ENCODE results near the gene RSBN1L.

- TF ChIP-seq, protein P1, sequence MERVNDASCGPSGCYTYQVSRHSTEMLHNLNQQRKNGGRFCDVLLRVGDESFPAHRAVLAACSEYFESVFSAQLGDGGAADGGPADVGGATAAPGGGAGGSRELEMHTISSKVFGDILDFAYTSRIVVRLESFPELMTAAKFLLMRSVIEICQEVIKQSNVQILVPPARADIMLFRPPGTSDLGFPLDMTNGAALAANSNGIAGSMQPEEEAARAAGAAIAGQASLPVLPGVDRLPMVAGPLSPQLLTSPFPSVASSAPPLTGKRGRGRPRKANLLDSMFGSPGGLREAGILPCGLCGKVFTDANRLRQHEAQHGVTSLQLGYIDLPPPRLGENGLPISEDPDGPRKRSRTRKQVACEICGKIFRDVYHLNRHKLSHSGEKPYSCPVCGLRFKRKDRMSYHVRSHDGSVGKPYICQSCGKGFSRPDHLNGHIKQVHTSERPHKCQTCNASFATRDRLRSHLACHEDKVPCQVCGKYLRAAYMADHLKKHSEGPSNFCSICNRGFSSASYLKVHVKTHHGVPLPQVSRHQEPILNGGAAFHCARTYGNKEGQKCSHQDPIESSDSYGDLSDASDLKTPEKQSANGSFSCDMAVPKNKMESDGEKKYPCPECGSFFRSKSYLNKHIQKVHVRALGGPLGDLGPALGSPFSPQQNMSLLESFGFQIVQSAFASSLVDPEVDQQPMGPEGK (CRISPR knock-in tag; IDR thresholded peaks at IDR 0.05; ENCODE audit: borderline replicate concordance), result no peak
- TF ChIP-seq ZFP3 (CRISPR knock-in tag; IDR thresholded peaks at IDR 0.05), result no peak
- TF ChIP-seq ZC3H10 (CRISPR knock-in tag; IDR thresholded peaks at IDR 0.05), result no peak
- TF ChIP-seq RARB (CRISPR knock-in tag; IDR thresholded peaks at IDR 0.05), result no peak
- TF ChIP-seq TOX (CRISPR knock-in tag; IDR thresholded peaks at IDR 0.05; ENCODE audit: borderline replicate concordance), result no peak
- TF ChIP-seq, protein P2, sequence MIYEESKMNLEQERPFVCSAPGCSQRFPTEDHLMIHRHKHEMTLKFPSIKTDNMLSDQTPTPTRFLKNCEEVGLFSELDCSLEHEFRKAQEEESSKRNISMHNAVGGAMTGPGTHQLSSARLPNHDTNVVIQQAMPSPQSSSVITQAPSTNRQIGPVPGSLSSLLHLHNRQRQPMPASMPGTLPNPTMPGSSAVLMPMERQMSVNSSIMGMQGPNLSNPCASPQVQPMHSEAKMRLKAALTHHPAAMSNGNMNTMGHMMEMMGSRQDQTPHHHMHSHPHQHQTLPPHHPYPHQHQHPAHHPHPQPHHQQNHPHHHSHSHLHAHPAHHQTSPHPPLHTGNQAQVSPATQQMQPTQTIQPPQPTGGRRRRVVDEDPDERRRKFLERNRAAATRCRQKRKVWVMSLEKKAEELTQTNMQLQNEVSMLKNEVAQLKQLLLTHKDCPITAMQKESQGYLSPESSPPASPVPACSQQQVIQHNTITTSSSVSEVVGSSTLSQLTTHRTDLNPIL (CRISPR knock-in tag; IDR thresholded peaks at IDR 0.05; ENCODE audit: low read depth), result no peak
- TF ChIP-seq ISL1 (CRISPR knock-in tag; IDR thresholded peaks at IDR 0.05), result no peak
- no peak for TF ChIP-seq ARNTL (CRISPR knock-in tag; IDR thresholded peaks at IDR 0.05; ENCODE audit: borderline replicate concordance, low read depth)
- TF ChIP-seq ZNF70 (CRISPR knock-in tag; IDR thresholded peaks at IDR 0.05), result no peak
- TF ChIP-seq ZFP30 (CRISPR knock-in tag; IDR thresholded peaks at IDR 0.05), result no peak
- TF ChIP-seq SNAI2 (CRISPR knock-in tag; IDR thresholded peaks at IDR 0.05), result no peak
- no peak for TF ChIP-seq ZNF8 (CRISPR knock-in tag; IDR thresholded peaks at IDR 0.05)
- no peak for TF ChIP-seq ESRRG (CRISPR knock-in tag; IDR thresholded peaks at IDR 0.05)
- TF ChIP-seq, protein P3, sequence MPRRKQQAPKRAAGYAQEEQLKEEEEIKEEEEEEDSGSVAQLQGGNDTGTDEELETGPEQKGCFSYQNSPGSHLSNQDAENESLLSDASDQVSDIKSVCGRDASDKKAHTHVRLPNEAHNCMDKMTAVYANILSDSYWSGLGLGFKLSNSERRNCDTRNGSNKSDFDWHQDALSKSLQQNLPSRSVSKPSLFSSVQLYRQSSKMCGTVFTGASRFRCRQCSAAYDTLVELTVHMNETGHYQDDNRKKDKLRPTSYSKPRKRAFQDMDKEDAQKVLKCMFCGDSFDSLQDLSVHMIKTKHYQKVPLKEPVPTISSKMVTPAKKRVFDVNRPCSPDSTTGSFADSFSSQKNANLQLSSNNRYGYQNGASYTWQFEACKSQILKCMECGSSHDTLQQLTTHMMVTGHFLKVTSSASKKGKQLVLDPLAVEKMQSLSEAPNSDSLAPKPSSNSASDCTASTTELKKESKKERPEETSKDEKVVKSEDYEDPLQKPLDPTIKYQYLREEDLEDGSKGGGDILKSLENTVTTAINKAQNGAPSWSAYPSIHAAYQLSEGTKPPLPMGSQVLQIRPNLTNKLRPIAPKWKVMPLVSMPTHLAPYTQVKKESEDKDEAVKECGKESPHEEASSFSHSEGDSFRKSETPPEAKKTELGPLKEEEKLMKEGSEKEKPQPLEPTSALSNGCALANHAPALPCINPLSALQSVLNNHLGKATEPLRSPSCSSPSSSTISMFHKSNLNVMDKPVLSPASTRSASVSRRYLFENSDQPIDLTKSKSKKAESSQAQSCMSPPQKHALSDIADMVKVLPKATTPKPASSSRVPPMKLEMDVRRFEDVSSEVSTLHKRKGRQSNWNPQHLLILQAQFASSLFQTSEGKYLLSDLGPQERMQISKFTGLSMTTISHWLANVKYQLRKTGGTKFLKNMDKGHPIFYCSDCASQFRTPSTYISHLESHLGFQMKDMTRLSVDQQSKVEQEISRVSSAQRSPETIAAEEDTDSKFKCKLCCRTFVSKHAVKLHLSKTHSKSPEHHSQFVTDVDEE (CRISPR knock-in tag; IDR thresholded peaks at IDR 0.05), result no peak
Measured at GRCh38 chr7:77759294-77759889, 63.1 kb downstream of the RSBN1L start.

Data from SK-N-SH treated with all-trans-retinoic acid at 6 μM for 48 hours (cell line).